GM12891 (cell line): ENCODE results near the gene PTPDC1.

ENCODE experiments used
- DNase-seq: peaks from one replicate; pipeline ENCODE4 v3.0.0; 2011; ENCODE audit warnings: low spot score; ENCODE audit not compliant: insufficient read length
- FAIRE-seq: peaks from 2 replicates; lab custom pipeline; 2011; peaks lifted over from hg19 to GRCh38; lab: Jason Lieb, UNC
- PAX5 ChIP-seq: IDR thresholded peaks from 2 replicates; pipeline ENCODE4 v1.6.1; 2011; ENCODE audit warnings: low read length, moderate library complexity, mild to moderate bottlenecking; ENCODE audit not compliant: insufficient read depth, severe bottlenecking
- POLR2A ChIP-seq: IDR thresholded peaks from 2 replicates; pipeline ENCODE4 v1.6.1; 2011; ENCODE audit warnings: low read depth, low read length, control low read depth
- POLR2AphosphoS5 ChIP-seq: IDR thresholded peaks from 2 replicates; pipeline ENCODE4 v1.6.1; 2011; ENCODE audit warnings: low read depth, low read length, control low read depth
- POU2F2 ChIP-seq: IDR thresholded peaks from 2 replicates; pipeline ENCODE4 v1.6.1; 2011; ENCODE audit warnings: low read depth, mild to moderate bottlenecking, control low read depth, low read length, moderate library complexity
- SPI1 ChIP-seq: IDR thresholded peaks from 2 replicates; pipeline ENCODE4 v1.6.1; 2011; ENCODE audit warnings: low read depth, low read length, control low read depth
- TAF1 ChIP-seq: IDR thresholded peaks from 2 replicates; pipeline ENCODE4 v1.6.1; 2011; ENCODE audit warnings: low read depth, low read length, control low read depth

The PTPDC1 gene

GRCh38 chr9:94140418-94140780, 56.1 kb downstream of the PTPDC1 start:
- TF ChIP-seq POLR2A (no peak), PAX5 (no peak), TAF1 (no peak), SPI1 (no peak), POU2F2 (no peak), POLR2AphosphoS5 (no peak)
- no peak for FAIRE-seq
- no peak for DNase-seq

DNA sequence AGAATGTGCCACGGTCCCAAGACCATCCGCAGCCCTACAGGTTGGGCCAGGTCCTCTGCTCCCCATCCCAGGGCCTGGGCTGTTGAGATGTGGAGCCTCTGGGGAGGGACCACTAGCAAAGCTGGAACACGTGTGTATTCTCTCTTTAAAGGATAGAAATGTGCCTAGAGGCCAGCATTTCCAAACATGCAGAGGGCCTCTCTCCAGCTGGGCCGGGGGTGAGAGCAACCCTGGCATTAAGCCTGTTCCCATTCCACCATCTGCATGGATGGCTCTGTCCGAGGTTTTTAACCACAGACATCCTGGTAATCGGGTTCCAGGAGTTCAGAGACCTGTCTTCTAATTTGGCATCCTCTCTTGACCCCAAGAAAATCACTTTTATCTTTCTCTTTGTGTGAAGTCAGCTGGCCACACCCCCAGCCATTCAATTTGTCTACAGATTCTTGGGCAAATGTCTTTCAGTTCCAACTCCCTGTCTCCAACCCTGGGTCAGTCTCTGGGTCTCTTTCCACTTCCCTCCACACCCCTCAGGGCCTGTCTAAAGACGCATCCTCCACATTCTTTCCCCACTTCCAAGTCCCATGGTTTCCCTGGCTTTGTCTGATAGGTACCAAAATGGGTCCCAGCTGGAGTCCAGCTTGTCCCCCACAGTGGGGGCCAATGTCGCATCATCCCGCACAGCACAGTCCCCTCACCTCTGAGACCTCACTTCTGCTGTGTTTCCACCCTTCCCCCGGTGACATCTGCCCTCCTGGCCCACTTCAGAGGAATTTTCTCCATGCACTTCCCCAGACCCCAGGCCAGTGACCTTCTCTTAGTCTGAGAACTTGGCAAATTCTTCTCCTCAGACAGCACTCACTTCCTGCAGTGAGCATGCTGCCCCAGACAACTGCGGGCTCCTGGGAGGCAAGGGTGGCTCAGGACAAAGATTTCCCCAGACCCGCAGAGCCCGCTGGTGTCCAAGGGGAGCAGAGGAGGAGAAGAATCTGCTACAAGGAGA, 56.8 kb downstream of the PTPDC1 start:
- TF ChIP-seq PAX5: no peak
- TF ChIP-seq SPI1: no peak
- no peak for TF ChIP-seq POU2F2
- no peak for TF ChIP-seq TAF1
- no peak for TF ChIP-seq POLR2AphosphoS5
- no peak for TF ChIP-seq POLR2A
- DNase-seq (no peak), FAIRE-seq (no peak)

DNA sequence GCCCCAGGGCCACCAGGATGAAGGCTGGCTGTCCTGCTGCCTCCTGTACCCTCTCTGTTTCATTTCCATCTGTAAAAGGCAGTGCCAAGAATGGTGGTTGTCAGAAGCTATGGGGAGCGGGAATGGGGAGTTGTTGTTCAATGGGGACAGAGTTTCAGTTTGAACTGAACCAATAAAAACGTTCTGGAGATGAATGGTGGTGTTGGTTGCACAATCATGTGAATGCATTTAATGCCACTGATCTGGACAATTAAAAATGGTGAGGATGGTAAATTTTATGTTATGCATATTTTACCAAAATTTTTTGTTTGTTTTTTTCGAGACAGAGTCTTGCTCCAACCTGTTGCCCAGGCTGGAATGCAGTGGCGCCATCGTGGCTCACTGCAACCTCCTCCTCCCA, 58.1 kb downstream of the PTPDC1 start:
- no peak for TF ChIP-seq TAF1
- TF ChIP-seq PAX5: no peak
- TF ChIP-seq POU2F2: no peak
- TF ChIP-seq SPI1: no peak
- no peak for TF ChIP-seq POLR2A
- no peak for TF ChIP-seq POLR2AphosphoS5
- DNase-seq (no peak), FAIRE-seq (no peak)

GRCh38 chr9:94144394-94144793, 60.1 kb downstream of the PTPDC1 start:
- TF ChIP-seq PAX5: no peak
- no peak for TF ChIP-seq POLR2AphosphoS5
- no peak for TF ChIP-seq POU2F2
- no peak for TF ChIP-seq SPI1
- no peak for TF ChIP-seq TAF1
- TF ChIP-seq POLR2A: no peak
- FAIRE-seq (no peak), DNase-seq (no peak)

- FAIRE-seq (no peak), DNase-seq (no peak)
- TF ChIP-seq PAX5 (no peak), SPI1 (no peak)
Observed at GRCh38 chr9:94145640-94146039, 61.4 kb downstream of the PTPDC1 start.

DNA sequence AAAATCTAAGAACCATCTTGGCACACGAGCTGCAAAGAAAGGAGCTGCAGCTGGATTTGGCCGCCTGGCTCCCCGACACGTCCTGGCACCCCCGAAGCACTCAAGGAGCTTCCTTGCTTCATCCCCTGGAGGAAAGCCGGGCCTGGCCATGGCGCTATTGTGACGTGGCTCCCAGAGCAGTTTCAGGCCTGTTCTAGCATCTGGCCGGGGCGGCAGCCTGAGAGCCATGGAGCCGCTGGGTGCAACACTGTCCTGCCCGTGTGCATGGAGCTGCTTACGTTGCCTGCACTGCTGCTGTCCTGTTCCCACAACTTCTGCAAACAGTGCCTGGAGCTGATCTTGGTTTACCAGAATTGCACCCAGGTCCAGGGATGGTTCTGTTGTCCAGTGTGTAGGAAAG, 63.5 kb downstream of the PTPDC1 start:
- no peak for TF ChIP-seq SPI1
- TF ChIP-seq TAF1: no peak
- no peak for TF ChIP-seq POLR2AphosphoS5
- TF ChIP-seq PAX5: no peak
- no peak for TF ChIP-seq POU2F2
- no peak for TF ChIP-seq POLR2A
- no peak for FAIRE-seq
- no peak for DNase-seq

DNA sequence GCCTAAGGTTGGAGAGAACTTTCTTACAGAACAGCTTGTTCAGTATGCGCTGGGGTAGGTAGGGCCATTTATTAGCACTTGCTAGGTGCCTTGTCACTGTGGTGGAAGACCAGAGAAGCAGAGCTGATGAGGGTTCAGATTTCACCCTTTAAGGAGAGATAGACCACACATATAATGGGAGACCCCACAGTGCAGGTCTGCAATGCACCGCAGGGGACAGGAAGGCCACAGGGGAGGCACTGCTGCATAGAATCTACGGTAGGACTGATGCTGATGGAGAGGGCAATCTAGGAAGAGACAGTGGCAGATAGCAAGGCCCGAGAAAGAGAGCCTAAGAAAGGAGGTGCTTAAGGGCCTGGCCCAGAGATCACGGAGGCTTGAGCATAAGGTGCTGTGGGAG, 64.2 kb downstream of the PTPDC1 start:
- no peak for DNase-seq
- TF ChIP-seq POLR2AphosphoS5 (no peak), POLR2A (no peak), PAX5 (no peak), POU2F2 (no peak), SPI1 (no peak), TAF1 (no peak)
- FAIRE-seq: no peak

GRCh38 chr9:94149696-94150095, 65.4 kb downstream of the PTPDC1 start:
- no peak for TF ChIP-seq TAF1
- TF ChIP-seq SPI1: no peak
- TF ChIP-seq POU2F2: no peak
- TF ChIP-seq PAX5: no peak
- no peak for TF ChIP-seq POLR2A
- TF ChIP-seq POLR2AphosphoS5: no peak
- FAIRE-seq (no peak), DNase-seq (no peak)

DNA sequence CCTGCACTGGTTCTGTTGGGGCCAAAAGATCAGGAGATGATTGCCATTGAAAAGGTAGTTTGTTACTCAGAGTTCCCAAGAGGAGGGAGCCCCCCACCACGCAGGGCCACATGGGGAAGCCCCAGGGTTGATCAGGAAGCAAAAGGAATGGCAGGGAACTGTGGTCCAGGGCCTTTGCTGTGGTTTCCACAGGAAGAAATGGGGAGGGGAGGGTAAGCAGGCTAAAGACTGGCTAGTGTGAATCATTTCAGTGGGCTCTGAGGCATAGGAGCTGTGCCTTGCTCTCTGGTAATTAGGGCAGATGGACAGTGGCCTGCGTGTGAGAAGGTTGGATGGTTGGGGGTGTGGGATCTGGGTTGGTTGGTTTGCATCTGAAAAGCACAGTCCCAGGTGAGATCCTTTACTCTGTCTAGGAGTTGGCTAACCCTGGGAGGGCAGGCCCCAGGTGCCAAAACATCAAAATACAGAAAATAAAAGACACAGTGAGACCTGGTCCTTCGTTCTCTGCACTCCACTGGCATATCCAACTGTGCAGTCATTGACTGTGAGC, 66.1 kb downstream of the PTPDC1 start:
- DNase-seq: no peak
- FAIRE-seq: no peak
- no peak for TF ChIP-seq PAX5
- no peak for TF ChIP-seq SPI1
- TF ChIP-seq POLR2A: no peak
- no peak for TF ChIP-seq POLR2AphosphoS5
- TF ChIP-seq TAF1: no peak
- no peak for TF ChIP-seq POU2F2
